Ovary (tissue), 3 donors: ENCODE measurements around the gene CPPED1.

Experiments used
- CTCF ChIP-seq, 3 donors: fragments of 450-650 bp in 2 of 3; fragments of 200-600 bp in 1 of 3; IDR thresholded peaks; one replicate each; pipeline versions ENCODE4 v1.5.1 to v1.8.0; 2016 to 2022; ENCODE audit warnings: antibody characterized with exemption in 3 of 3, mild to moderate bottlenecking in 1 of 3
- EP300 ChIP-seq: sonication (generic); formaldehyde crosslinking; IDR thresholded peaks from one replicate; pipeline ENCODE4 v1.6.1; 2017; ENCODE audit warnings: antibody characterized with exemption
- donor health status: DM: no; HTN: no; CAD: no.

GRCh38 chr16:12612598-12613101, 191.0 kb downstream of the CPPED1 start:
- TF ChIP-seq CTCF (IDR thresholded peaks at IDR 0.05) (no peak), EP300 (no peak)
